GM18517 (cell line): ENCODE measurements around the gene LRRC15.

Experiments used
- ATAC-seq: cut with Tn5 transposase; IDR thresholded peaks from one replicate; pipeline ENCODE4 v1.9.1; 2021; ENCODE audit warnings: mild to moderate bottlenecking, moderate library complexity; ENCODE audit not compliant: unreplicated experiment

The LRRC15 gene

GRCh38 chr3:194320744-194321243 is 48.7 kb downstream of the LRRC15 start:
- ATAC-seq = no peak

- no peak for ATAC-seq
Observed at GRCh38 chr3:194320100-194320499, 49.4 kb downstream of the LRRC15 start.

GRCh38 chr3:194318511-194319161 is 50.9 kb downstream of the LRRC15 start:
- no peak for ATAC-seq

- ATAC-seq = no peak
Observed at GRCh38 chr3:194316918-194317317, 52.6 kb downstream of the LRRC15 start.

- ATAC-seq = peak; percentile 36
Observed at GRCh38 chr3:194315965-194316361, 53.6 kb downstream of the LRRC15 start.

GRCh38 chr3:194315088-194315964 is 54.2 kb downstream of the LRRC15 start:
- ATAC-seq = peak; percentile 92

GRCh38 chr3:194314388-194315068 is 55.0 kb downstream of the LRRC15 start:
- no peak for ATAC-seq

GRCh38 chr3:194313560-194314387 is 55.8 kb downstream of the LRRC15 start:
- no peak for ATAC-seq

GRCh38 chr3:194312743-194313281 is 56.7 kb downstream of the LRRC15 start:
- no peak for ATAC-seq

GRCh38 chr3:194312186-194312742 is 57.3 kb downstream of the LRRC15 start:
- ATAC-seq = no peak

- no peak for ATAC-seq
Observed at GRCh38 chr3:194311000-194311399, 58.5 kb downstream of the LRRC15 start.

- no peak for ATAC-seq
Observed at GRCh38 chr3:194310060-194310835, 59.3 kb downstream of the LRRC15 start.

GRCh38 chr3:194308601-194309449 is 60.7 kb downstream of the LRRC15 start:
- ATAC-seq = no peak

GRCh38 chr3:194307849-194308248 is 61.7 kb downstream of the LRRC15 start:
- no peak for ATAC-seq

GRCh38 chr3:194306771-194307640 is 62.5 kb downstream of the LRRC15 start:
- ATAC-seq = peak; percentile 46

- peak; percentile 36 for ATAC-seq
Observed at GRCh38 chr3:194306109-194306686, 63.3 kb downstream of the LRRC15 start.
